ENCODE data around the gene KCNQ1.

DNA sequence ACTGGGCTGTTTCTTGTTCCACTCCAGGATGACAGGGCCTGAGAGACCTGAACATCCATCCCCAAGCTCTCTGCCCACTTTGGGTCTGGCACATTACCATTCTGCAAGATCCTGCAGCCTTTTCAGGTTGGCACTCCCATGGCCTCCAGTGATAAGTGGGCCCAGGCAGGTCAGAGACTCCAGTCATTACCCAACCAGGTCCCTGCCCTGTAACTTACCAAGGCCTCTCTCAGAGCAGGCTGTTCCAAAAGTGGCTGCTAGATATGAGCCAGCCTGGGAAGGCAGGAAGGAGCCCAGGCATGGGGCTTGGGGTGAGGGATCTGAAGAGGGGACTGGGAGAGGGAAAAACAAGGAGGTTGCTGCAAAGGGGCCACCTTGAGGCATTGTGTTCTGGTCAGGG lies 219.1 kb downstream of the KCNQ1 start:
- no peak for TF ChIP-seq CTCF (IDR thresholded peaks at IDR 0.05)
- TF ChIP-seq POLR2A (IDR thresholded peaks at IDR 0.05): no peak

Measured in adrenal gland (tissue), 5 donors.